GM23338 (cell line): Measurements from ENCODE around the gene NAB2.

ENCODE experiments used
- CREB1 ChIP-seq: fragments of 250-450 bp; sonication (Bioruptor Pico); IDR thresholded peaks from 2 replicates; pipeline ENCODE4 v1.5.0; 2020; ENCODE audit warnings: low read depth, mild to moderate bottlenecking, moderate library complexity
- CTCF ChIP-seq, 2 experiments: fragments of 200-600 bp in 1 of 2; sonication (generic) in 1 of 2; conservative IDR thresholded peaks; 2 replicates each; pipeline versions ENCODE4 v1.5.1 to v1.6.1; 2016 to 2017; ENCODE audit warnings: antibody characterized with exemption in 2 of 2, low read depth in 2 of 2, mild to moderate bottlenecking in 2 of 2, moderate library complexity in 1 of 2
- ETS1 ChIP-seq: IDR thresholded peaks from 2 replicates; pipeline ENCODE4 v1.6.1; 2016; ENCODE audit warnings: antibody characterized with exemption
- EZH2 ChIP-seq: fragments of 200-600 bp; sonication (generic); IDR thresholded peaks from one replicate; pipeline ENCODE4 v1.8.0; 2017; ENCODE audit warnings: antibody characterized with exemption, mild to moderate bottlenecking, low read depth; ENCODE audit not compliant: unreplicated experiment
- EZH2phosphoT487 ChIP-seq: fragments of 200-600 bp; sonication (generic); IDR thresholded peaks from one replicate; pipeline ENCODE4 v1.8.1; 2018; ENCODE audit warnings: antibody characterized with exemption; ENCODE audit not compliant: unreplicated experiment
- POLR2AphosphoS5 ChIP-seq: IDR thresholded peaks from 2 replicates; pipeline ENCODE4 v1.6.1; 2016; ENCODE audit warnings: antibody characterized with exemption, low read depth
- REST ChIP-seq: IDR thresholded peaks from one replicate; pipeline ENCODE4 v1.6.1; 2018; ENCODE audit warnings: antibody characterized with exemption; ENCODE audit not compliant: unreplicated experiment
- STAT1 ChIP-seq: IDR thresholded peaks from one replicate; pipeline ENCODE4 v1.6.1; 2016; ENCODE audit warnings: antibody characterized with exemption; ENCODE audit not compliant: unreplicated experiment
- ZNF114 ChIP-seq: fragments of 250-450 bp; sonication (Bioruptor Pico); IDR thresholded peaks from 2 replicates; pipeline ENCODE4 v1.5.0; 2020; ENCODE audit warnings: mild to moderate bottlenecking, moderate library complexity
- ZNF331 ChIP-seq: fragments of 250-450 bp; sonication (Bioruptor Pico); IDR thresholded peaks from 2 replicates; pipeline ENCODE4 v1.5.0; 2020; ENCODE audit warnings: low read depth, mild to moderate bottlenecking, moderate library complexity

GRCh38 chr12:57126561-57126960 lies 37.6 kb downstream of the NAB2 start:
- no peak for TF ChIP-seq STAT1
- TF ChIP-seq CTCF (conservative IDR thresholded peaks at IDR 0.05; ENCODE audit: low read depth in 2 of 2): no peak
- TF ChIP-seq REST: no peak
- TF ChIP-seq CREB1: no peak
- TF ChIP-seq ETS1: no peak
- no peak for TF ChIP-seq POLR2AphosphoS5
- TF ChIP-seq EZH2: no peak
- TF ChIP-seq EZH2phosphoT487: no peak
- TF ChIP-seq ZNF331 (CRISPR knock-in tag): no peak
- TF ChIP-seq ZNF114: no peak
